GM21360 (cell line): Measurements from ENCODE around the gene SUSD6.
A peak's percentile ranks its signal among the peaks of the same experiment; 100 is the strongest.

Source experiments
- ATAC-seq: cut with Tn5 transposase; IDR thresholded peaks from one replicate; pipeline ENCODE4 v1.9.1; 2021; ENCODE audit warnings: mild to moderate bottlenecking, moderate library complexity; ENCODE audit not compliant: unreplicated experiment

Gene SUSD6, protein sequence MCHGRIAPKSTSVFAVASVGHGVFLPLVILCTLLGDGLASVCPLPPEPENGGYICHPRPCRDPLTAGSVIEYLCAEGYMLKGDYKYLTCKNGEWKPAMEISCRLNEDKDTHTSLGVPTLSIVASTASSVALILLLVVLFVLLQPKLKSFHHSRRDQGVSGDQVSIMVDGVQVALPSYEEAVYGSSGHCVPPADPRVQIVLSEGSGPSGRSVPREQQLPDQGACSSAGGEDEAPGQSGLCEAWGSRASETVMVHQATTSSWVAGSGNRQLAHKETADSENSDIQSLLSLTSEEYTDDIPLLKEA

DNA sequence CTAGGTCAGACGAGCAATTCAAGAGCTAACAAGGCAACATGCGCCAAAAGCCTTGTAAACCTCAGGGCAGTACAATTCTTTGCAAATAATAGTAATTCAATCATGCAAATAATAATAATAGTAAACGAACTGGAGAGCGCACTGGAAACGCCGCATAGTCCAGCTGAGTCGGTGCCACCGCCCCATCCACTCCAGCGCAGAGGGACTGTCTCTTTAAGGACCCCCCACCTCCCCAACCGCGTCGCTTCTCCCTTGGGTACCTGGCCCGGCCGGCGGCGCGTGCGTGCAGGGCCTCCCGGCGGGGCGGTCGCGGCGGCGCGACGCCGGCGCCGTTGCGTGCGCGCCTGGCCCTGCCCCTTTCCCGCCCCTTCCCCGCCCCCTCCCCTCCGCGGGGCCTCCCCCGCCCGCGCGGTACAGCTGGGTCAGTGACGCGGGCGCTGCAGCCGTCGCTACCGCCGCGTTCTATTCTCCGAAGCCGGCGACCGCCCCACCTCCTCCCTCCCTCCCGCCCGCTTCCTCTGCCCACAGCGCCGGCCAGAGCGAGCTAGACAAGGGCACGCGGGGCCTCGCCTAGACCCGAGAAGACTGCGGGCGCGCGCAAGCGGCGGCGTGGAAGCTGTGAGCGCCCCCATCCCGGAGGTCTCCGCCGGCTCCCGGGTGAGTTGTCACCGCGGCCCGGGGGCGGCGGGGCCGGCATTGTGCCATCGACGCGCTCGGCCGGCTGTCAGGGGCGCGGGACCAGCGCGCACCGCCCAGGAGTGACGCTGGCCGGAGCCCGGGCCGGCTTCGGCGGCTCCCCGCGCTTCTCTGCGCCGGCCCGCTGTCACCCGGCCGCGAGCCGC is at the start of gene SUSD6:
Gene SUSD6, plus strand, starts transcription at position 425 of the 842 bp plus-strand sequence. CDS start 46,997 bp downstream, outside the sequence.
- ATAC-seq = peak; percentile 46

- ATAC-seq = no peak
These were observed 49.5 kb upstream of the SUSD6 start for GRCh38 chr14:69561893-69562292.

DNA sequence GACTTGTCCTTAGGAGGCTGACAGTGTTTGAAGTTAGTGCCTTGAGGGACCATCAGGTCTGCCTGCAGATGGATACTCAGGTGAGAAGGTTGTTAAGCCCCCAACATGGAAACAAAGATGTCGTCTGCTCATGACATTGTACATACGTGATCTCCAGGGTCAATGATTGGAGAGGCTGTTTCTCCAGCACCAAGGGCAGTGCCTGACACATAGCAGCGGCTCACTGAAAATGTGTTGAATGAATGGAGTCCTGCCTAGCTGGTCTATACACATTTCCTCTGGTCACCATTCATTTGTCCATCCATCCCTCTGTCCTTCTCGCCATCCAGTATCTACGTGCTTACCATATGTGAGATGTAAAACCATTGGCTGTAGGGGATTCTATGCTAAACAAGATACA is 43.8 kb upstream of the SUSD6 start:
- no peak for ATAC-seq

DNA sequence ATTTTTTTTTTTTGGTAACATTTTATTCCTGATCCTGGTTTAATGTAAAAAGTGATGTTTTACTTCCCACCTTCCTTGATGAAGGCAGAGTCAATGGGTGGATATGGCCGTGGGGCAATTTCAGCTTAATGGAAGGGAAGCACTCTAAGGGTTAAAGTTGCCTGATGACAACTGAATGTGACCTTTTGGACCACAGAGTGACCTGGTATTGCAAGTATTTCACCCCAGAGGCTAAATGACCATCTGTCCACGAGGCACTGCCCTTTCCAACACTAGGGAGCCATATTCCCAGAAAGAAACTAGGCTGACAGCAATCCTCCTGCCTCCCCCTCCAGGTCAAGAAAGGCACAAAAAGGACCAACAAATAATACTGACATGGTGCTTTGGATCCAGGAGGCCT is 41.5 kb upstream of the SUSD6 start:
- no peak for ATAC-seq

DNA sequence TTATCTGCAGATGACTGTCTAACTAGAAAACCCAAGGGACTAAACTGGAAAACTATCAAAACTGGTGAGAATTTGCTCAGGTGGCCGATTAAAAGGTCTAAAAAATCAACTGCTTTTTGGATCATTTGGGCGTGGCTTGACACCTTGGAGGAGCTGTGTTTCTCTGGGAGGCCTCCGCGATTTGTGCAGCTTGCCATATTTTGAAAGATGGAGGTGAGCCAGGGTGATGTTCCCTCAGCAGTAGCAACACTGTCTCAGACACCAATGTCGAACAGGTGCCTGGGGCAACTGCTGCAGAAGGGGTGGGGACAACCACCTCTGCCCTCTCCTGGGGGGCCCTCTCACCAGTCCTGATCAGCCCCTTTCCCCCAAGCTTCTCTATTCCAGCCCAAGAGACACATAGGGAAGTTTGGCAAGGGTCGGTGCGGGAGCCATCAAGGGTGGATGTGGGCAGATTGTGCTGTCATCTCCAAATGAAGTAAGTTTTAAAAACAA is 40.5 kb upstream of the SUSD6 start:
- ATAC-seq = no peak

GRCh38 chr14:69571449-69572029 is 39.9 kb upstream of the SUSD6 start:
- no peak for ATAC-seq

DNA sequence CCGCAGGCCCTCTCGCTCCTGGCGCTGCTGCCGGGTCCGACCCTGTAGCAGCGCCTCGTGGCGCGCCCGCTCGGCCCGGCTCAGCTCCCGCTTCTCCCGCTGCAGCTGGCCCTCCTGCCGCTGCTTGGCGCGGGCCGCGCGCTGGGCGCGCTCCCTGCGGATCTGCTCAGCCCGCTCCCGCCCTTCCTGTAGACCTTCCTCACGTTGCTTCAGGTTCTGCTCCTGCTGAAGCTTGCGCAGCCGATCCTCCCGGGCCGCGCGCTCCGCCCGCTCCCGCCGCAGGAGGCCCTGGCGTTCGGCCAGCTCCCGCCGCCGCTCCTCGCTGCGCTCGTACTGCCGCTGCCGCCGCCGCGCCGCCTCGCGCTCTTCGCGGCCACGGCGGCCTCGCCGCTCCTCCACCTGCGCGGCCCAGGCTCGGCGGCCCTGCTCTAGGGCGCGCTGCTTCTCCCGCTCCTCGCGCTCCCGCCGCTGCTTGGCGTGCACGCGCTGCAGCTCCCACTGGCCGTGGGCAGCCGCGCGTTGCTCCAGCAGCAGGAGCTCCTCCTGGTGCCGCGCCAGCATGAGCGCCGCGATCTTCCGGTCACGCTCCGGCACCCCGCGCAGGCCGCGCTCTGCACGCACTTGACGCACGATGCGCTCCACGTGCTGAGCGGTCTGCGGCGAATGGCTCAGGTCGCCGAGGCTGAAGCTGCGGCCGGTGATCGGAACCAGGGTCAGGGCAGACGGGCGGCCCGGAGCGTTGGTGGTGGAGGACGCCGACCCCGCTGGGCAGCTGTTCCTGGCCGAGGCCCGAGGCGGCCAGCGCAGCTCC is 39.2 kb upstream of the SUSD6 start:
- no peak for ATAC-seq

- ATAC-seq = no peak
These were observed 38.6 kb upstream of the SUSD6 start for GRCh38 chr14:69572841-69573135.

DNA sequence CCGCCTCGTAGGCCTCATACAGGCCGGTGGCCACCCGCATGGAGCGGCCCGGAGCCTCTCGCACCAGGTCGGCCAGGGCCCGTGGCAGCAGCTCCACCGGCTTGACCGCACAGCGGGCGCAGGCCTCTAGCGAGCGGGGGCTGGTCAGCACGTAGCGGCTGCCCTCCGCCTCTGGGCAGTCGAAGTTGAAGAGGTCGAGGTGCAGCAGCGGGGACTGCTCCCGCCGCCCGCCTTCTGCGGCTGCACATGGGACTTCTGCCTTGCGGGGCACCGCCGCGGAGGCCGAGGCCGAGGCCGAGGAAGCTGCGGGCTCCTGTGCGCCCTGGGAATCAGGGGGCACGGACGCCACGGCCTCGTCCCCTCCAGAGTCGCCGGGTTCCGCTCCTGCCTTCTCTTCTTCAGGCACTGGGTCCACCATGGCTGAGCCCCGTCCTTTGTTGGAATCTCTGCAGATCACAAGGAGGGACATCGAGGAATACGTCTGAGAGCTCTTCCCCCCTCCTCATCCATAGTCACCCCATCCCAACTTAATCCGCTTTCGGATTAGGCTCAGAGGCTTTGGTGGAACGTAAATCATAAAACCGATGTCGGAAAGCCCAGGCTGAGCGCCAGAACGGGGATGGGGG is 38.1 kb upstream of the SUSD6 start:
- no peak for ATAC-seq

GRCh38 chr14:69573831-69574262 is 37.5 kb upstream of the SUSD6 start:
- ATAC-seq = no peak

- ATAC-seq = no peak
These were observed 37.0 kb upstream of the SUSD6 start, which contains the start of gene CCDC177 for GRCh38 chr14:69574263-69574953. CCDC177 (minus strand) TSS chr14:69574871; CDS start chr14:69573622, 1,249 bp downstream.

DNA sequence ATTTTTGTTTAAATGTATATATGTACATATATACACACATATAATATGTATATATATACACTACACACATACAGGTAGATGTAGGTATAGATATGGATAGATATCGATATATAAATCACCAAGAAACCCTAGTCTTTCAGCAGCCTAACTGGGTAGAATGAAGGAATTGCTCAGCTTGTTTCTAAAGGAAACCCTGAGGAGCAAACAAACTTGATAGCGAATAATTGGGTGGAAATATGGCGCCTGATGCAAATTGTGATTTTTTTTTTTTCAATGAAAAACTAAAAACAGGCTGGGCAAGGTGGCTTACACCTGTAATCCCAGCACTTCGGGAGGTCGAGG is 36.5 kb upstream of the SUSD6 start:
- no peak for ATAC-seq

- ATAC-seq = no peak
These were observed 31.9 kb upstream of the SUSD6 start for GRCh38 chr14:69579476-69579875.

DNA sequence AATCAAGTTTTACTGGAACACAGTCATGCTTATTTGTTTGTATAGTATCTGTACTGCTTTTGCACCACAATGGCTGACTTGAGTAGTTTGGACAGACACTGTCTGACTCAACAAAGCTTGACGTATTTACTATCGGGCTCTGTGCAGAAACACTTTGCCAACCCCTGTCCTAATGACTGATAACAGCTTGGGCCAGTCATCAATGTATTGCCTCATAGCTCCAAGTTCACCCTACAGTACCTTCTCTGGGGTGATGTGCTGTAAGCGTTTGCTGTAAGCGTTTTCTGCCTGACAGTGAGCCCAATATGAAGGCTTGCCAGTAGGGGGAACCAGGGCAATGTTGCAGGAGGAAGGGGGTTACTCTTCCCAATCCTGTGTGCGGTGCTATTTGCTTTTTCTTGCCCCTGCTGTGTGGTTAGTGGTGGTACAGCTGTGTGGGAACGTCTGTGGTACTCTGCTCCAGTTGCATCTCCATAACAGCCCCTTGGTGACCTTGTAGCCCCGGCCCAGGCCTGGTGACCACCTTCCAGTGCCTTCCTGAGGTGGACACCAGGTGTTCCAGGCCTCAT is 31.3 kb upstream of the SUSD6 start:
- no peak for ATAC-seq

- ATAC-seq = no peak
These were observed 30.0 kb upstream of the SUSD6 start for GRCh38 chr14:69581316-69581935.

GRCh38 chr14:69582212-69582611 is 29.2 kb upstream of the SUSD6 start:
- no peak for ATAC-seq

- no peak for ATAC-seq
These were observed 28.6 kb upstream of the SUSD6 start for GRCh38 chr14:69582829-69583228.

DNA sequence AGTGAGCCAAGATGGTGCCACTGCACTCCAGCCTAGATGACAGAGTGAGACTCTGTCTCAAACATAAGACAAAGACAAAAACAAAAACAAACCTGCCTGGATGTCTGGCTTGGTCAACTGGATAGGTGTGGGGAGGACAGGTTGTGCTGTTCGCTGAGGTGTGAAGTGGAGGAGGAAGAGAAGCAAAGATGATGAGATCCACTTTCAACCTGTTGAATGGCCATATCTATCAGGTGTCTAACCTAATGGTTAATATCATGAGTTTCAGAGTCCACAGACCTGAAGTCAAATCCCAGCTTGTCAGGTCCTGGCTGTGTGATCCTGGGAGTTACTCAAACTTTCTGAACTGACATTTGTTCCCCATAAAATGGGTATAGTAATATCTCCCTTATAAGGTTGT is 27.0 kb upstream of the SUSD6 start:
- no peak for ATAC-seq

- no peak for ATAC-seq
These were observed 25.0 kb upstream of the SUSD6 start for GRCh38 chr14:69586404-69586803.
